GM10266 (cell line): Measurements from ENCODE around the gene HOXA10.

ENCODE experiments used
- DNase-seq: peaks from one replicate; pipeline ENCODE4 v3.0.0; 2012; ENCODE audit errors: extremely low spot score
- CTCF ChIP-seq: IDR thresholded peaks from 2 replicates; pipeline ENCODE4 v1.5.1; 2012; ENCODE audit warnings: mild to moderate bottlenecking, low read depth; ENCODE audit not compliant: control insufficient read depth, insufficient read depth; ENCODE audit errors: missing control alignments

The HOXA10 gene

DNA sequence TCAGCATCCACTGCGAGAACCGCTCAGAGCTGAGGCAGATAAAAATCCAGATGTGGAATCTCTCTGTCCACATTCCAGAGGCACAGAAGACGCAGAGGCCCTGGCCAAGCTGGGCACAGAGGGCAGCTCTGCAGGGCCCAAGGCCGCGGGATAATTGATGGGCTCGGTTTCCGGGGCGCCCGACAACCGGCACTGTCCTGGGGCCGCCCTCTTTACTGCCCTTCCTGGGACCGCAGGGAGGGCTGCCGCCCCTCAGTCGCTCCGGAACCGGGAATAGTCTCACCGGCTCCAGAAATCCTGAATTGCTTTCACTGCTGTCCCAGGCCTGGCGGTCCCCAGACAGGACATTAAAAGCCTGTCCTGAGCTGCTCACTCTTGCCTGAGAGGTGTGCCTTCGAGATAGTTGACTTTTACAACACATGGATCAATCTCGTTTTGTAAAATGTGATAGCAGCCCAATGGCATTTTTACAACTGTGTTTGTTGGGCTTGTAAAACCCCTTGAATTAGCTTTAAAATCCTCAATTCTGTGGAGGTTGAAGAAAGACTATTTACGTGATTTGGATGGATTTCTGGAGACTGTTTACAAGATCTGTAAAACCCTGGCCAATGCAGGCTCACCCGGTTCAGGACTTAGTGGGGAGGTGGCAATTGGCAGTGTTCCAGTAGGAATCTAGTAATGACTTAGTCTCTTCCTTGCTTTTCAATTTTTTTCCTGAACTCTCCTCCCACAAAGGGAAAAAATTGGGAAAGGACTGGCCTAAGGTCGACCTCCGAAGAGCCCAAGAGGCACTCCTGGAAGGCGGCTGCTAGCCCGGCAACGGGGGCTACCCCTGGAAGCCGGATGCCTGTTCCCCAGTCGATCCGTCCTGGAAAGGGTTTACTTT is 25.1 kb downstream of the HOXA10 start:
- DNase-seq: no peak
- TF ChIP-seq CTCF: no peak

- DNase-seq: no peak
- no peak for TF ChIP-seq CTCF
Observed at GRCh38 chr7:27148031-27148755, 25.9 kb downstream of the HOXA10 start.

DNA sequence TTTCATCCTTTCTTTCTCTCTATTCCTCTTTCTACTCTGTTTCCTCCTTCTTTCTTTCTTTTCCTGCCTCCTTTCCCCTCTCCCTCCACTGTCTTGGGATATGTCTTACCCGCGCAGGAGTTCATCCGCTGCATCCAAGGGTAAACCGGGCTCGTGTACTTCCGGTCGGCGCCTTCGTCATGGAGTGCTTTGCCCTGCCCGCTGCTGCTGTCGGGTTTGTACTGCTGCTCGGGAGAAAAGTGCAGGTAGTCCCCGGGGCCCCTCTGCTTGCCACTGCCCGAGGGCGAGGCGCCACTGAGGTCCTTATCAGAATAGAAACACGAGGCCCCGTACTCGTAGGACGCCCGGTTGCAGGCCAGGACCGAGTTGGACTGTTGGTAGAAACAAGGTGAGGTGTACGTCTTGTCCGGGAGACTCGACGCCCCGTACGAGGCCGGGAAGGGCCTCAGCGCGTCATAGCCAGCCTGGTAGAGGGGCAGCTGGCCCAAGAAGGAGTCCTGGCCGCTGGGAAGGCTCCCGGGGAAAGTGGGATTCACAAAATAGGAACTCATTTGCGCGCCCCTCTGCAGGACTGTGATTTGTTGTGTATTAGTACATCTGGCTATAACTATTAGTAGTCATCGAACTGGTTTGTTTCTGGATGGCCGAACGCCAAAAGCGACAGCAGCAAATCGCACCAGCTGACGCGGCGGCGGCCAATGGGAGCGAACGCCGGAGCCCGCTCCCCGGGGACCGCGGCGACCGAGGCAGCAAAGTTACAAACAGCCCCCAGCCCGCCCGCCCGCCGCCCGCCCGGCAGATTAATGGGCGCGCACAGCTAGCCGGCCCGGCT is 26.7 kb downstream of the HOXA10 start, which contains the start of gene HOXA6:
Gene HOXA6, minus strand, starts transcription at position 576 of the 832 bp plus-strand sequence. Its CDS starts 25 bp downstream, at position 551.
- DNase-seq: no peak
- no peak for TF ChIP-seq CTCF

GRCh38 chr7:27146491-27147198 is 27.5 kb downstream of the HOXA10 start:
- TF ChIP-seq CTCF: no peak

DNA sequence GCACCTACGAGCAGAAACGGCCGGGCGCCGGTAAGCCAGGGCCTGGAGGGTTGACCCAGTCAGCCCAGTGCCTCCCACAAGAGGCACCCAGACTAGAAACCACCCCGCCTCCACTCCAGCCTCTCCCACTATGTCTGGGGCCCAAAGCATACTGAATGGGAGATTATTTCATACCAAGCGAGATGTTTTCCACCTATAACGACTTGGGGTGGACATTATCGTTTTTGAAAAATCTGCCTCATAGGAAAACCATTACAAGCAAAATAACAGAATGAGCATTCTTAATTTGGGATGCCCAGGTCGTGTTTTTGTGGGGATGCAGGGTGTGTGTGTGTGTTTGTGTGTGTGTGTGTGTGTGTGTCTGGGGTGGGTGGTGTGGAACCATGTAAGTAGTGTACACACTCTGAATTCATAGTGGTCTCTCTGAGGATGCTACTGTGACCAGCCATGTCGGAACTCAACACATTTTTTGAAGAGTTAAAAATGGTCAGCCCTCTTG is 28.2 kb downstream of the HOXA10 start:
- no peak for DNase-seq
- no peak for TF ChIP-seq CTCF

More at GRCh38 chr7:27146491-27147198, 27.5 kb downstream of the HOXA10 start:
- no peak for DNase-seq

DNA sequence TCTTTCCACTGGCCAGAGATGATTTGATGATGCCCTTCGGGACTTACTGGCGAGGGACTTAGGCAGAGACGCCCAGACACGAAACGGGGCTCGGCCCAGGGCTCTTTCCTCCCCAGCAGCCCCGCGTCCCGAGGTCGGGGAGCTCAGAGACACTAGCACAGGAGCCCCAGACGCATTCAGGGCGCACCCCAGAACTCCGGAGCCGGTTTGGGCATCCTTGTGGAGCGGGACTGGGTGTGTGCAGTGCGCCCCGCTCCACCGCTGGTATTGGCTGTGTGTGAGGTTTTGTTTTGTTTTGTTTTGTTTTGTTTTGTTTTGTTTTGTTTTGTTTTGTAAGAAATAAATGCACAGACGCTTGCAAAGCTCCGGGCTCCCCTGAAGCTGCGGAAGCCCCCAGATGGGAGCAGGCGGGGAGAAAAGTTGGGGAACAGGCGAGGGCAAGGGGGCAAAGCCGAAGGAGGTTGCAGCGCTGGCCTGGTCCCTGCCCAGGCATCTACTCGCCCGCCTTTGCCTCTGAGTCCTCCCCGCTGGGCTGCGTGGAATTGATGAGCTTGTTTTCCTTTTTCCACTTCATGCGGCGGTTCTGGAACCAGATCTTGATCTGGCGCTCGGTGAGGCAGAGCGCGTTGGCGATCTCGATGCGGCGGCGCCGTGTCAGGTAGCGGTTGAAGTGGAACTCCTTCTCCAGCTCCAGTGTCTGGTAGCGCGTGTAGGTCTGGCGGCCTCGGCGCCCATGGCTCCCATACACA is 28.8 kb downstream of the HOXA10 start:
- no peak for DNase-seq
- TF ChIP-seq CTCF: no peak
